ENCODE data around the gene WIPF2. TPM values are rescaled to one million over a fixed set of nuclear protein-coding genes. Genes with fewer than 3 reads are reported as not detected.
"Not testable (repeated sequence)": the region's sequence is repeated elsewhere in the genome, so short reads cannot be mapped to it uniquely, and the experiment has no call there.

WIPF2 gene
- polyA plus RNA-seq, 3 donors = 27.4 to 35.9 (median 28.7) TPM

DNA sequence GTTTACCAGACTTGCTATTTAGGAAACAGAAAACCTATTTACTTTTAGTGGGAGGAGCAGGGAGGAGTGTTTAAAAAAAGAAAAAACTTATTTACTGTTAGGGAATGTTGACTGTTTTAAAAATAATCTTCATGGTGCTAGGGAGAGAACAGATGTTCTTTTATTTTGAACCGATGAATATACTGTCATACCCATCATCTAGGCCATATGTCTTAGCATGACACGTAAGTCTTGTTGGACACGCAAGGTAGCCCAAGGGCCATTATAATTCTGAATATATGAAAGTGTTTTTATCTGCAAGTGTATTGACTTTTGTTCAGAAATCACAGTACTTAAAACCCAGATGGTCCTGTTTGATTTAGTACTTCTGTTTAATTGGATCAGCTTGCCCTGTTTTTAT is 11.6 kb downstream of the WIPF2 start:
- no peak for DNase-seq (ENCODE audit: extremely low read depth in 1 of 11, low read depth in 9 of 11, low spot score in 4 of 11)

- DNase-seq (ENCODE audit: extremely low read depth in 1 of 11, low read depth in 9 of 11, low spot score in 4 of 11) = not testable (repeated sequence)
These were observed 12.8 kb downstream of the WIPF2 start for GRCh38 chr17:40231928-40232327.

- no peak for DNase-seq (ENCODE audit: extremely low read depth in 1 of 11, low read depth in 9 of 11, low spot score in 4 of 11)
These were observed 22.2 kb downstream of the WIPF2 start for GRCh38 chr17:40241252-40241834.

DNA sequence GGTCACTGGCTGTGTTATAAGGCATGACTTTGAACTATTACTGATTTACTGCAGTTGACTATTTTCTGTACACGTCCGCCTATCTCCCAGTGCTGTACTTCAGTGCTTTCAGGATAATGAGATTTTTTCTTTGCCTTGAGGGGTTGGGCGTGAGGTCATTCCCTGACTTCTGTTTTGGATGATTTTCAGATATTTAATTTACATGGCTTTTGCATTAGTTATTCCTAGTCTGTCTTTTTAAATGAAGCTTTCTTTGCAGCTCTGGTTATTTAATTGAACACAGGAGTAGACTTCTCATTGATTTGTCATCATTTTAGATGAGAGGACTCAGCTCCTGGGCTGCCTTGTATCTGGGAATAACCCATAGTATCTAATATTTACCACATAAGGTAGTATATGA is 23.7 kb downstream of the WIPF2 start:
- DNase-seq (ENCODE audit: extremely low read depth in 1 of 11, low read depth in 9 of 11, low spot score in 4 of 11) = no peak

DNA sequence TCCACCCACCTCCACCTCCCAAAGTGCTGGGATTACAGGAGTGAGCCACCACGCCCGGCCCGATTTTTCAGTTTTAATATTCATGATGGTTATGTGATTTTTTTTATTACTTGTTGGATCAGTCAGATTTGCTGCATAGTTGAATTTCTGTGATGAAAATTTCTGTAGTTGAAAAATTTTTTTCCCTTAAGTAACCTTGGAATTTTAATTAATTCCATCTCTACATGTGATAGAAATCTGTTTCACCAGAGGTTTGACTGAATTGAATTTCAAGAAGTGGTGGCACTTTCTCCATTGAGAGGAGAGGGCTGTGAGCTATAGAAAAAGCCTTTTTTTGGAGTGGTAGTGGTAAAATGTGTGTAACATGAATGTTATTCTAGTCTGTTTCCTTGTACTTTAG is 24.7 kb downstream of the WIPF2 start:
- no peak for DNase-seq (ENCODE audit: extremely low read depth in 1 of 11, low read depth in 9 of 11, low spot score in 4 of 11)

GRCh38 chr17:40244255-40244654 is 25.2 kb downstream of the WIPF2 start:
- no peak for DNase-seq (ENCODE audit: extremely low read depth in 1 of 11, low read depth in 9 of 11, low spot score in 4 of 11)

GRCh38 chr17:40247926-40248495 is 28.9 kb downstream of the WIPF2 start:
- DNase-seq (ENCODE audit: extremely low read depth in 1 of 11, low read depth in 9 of 11, low spot score in 4 of 11) = no peak

- DNase-seq (ENCODE audit: extremely low read depth in 1 of 11, low read depth in 9 of 11, low spot score in 4 of 11) = no peak
These were observed 29.4 kb downstream of the WIPF2 start for GRCh38 chr17:40248507-40248906.

DNA sequence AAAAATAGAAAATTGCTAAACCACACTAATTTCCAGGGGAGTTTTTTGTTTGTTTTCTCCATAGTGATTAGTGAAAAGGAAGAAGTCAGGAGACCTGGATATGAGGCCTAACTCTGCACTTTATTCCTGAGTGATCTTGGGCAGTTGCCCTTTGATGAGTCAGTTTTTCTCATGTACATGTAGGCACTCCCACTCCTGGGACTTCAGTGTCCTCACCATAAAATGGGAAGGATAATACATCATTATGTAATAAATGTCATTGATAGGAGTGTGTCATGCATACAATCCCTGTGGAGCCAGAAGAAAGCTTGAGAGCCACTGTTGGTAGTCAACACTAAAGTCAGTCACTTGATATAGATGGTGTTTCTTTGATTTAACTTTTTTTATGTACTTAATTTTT is 32.5 kb downstream of the WIPF2 start:
- no peak for DNase-seq (ENCODE audit: extremely low read depth in 1 of 11, low read depth in 9 of 11, low spot score in 4 of 11)

DNA sequence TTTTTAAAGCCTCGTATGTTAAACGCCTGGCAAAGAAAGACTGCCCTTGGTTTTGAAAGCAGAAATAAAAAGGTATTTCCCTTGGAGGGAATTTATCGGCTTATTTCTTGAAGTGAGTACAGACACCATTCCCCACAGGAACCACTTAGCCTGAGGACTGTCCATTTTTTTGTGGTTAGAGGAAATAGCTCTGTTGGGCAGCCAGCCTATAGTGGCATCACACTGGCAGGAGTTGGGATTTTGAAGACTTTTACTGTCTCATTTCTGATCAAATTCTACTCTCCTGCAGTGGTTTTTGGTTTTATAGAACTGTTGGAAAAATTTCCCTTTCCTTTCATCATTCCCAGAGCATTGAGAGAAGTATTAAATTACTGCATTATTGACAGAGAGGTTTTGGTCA is 34.5 kb downstream of the WIPF2 start:
- DNase-seq (ENCODE audit: extremely low read depth in 1 of 11, low read depth in 9 of 11, low spot score in 4 of 11) = no peak

- DNase-seq (ENCODE audit: extremely low read depth in 1 of 11, low read depth in 9 of 11, low spot score in 4 of 11) = no peak
These were observed 40.4 kb downstream of the WIPF2 start for GRCh38 chr17:40259505-40259904.

- no peak for DNase-seq (ENCODE audit: extremely low read depth in 1 of 11, low read depth in 9 of 11, low spot score in 4 of 11)
These were observed 41.4 kb downstream of the WIPF2 start for GRCh38 chr17:40260528-40260927.

DNA sequence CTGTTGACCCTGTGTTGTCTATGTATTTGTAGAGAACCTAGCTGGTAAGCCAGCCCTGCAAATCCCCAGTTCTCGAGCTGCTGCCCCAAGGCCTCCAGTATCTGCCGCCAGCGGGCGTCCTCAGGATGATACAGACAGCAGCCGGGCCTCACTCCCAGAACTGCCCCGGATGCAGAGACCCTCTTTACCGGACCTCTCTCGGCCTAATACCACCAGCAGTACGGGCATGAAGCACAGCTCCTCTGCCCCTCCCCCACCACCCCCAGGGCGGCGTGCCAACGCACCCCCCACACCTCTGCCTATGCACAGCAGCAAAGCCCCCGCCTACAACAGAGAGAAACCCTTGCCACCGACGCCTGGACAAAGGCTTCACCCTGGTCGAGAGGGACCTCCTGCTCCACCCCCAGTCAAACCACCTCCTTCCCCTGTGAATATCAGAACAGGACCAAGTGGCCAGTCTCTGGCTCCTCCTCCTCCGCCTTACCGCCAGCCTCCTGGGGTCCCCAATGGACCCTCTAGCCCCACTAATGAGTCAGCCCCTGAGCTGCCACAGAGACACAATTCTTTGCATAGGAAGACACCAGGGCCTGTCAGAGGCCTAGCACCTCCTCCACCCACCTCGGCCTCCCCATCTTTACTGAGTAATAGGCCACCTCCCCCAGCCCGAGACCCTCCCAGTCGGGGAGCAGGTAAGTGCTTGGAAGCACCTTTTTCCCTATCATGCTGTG is 45.5 kb downstream of the WIPF2 start:
- no peak for DNase-seq (ENCODE audit: extremely low read depth in 1 of 11, low read depth in 9 of 11, low spot score in 4 of 11)

- no peak for DNase-seq (ENCODE audit: extremely low read depth in 1 of 11, low read depth in 9 of 11, low spot score in 4 of 11)
These were observed 46.2 kb downstream of the WIPF2 start for GRCh38 chr17:40265337-40265736.

GRCh38 chr17:40266882-40267281 is 47.8 kb downstream of the WIPF2 start:
- DNase-seq (ENCODE audit: extremely low read depth in 1 of 11, low read depth in 9 of 11, low spot score in 4 of 11) = no peak

GRCh38 chr17:40268141-40268712 is 49.1 kb downstream of the WIPF2 start:
- no peak for DNase-seq (ENCODE audit: extremely low read depth in 1 of 11, low read depth in 9 of 11, low spot score in 4 of 11)

- no peak for DNase-seq (ENCODE audit: extremely low read depth in 1 of 11, low read depth in 9 of 11, low spot score in 4 of 11)
These were observed 59.3 kb downstream of the WIPF2 start for GRCh38 chr17:40278414-40278813.

- DNase-seq (ENCODE audit: extremely low read depth in 1 of 11, low read depth in 9 of 11, low spot score in 4 of 11) = no peak
These were observed 60.3 kb downstream of the WIPF2 start for GRCh38 chr17:40279402-40279801.

DNA sequence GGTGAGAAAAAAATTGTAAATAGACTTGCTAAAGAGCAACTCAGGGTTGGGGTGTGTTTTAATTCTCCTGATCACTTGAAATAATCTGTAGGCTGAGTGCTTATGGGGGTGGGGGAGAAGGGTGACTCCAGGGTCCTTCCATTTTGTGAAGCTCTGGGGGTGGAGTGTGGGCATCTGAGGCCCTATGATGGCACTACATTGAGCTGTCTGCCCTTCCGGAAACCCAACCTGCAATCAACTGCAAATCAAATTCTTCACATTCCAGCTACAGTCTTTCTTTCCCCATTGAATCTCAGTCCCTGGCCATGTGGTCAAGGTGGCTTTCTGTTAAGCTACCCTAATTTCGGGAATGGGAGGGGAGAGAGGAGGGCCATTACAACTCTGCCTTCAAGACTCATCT is 62.6 kb downstream of the WIPF2 start:
- no peak for DNase-seq (ENCODE audit: extremely low read depth in 1 of 11, low read depth in 9 of 11, low spot score in 4 of 11)

DNA sequence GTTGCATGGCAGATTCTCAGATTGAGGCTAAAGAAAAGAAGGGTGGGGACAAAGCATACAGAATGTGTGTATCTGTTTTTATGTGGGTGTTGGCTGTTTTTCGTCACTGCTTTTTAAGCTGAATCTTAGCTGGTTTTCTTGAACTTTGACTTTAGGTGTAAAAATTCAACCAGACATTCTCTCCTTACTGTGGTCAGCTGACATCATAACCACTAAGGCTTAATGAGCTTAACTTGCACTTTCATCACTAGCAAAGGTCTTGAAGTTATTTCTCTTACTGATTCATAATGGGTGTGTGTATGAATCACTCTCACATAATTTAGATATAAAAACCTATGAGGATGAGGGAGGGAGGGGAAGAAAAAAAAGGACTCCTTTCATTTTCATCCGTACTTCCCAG is 64.6 kb downstream of the WIPF2 start:
- DNase-seq (ENCODE audit: extremely low read depth in 1 of 11, low read depth in 9 of 11, low spot score in 4 of 11) = no peak
